Activated CD4-positive, alpha-beta memory T cell treated with anti-CD3 and anti-CD28 coated beads, Interleukin-2, amount 10 ng/mL, durations not matched to agents 7 days and 5 days (primary cell): ENCODE results near the gene MTF2. TPM values are rescaled to one million over a fixed set of nuclear protein-coding genes. Genes with fewer than 3 reads are reported as not detected.

ENCODE experiments used
- CTCF ChIA-PET: fragments of 350-600 bp; sonication (Branson Sonifier 250); formaldehyde crosslinking; loops from one replicate; lab custom pipeline; 2021; ENCODE audit warnings: antibody characterized with exemption, inconsistent platforms; lab: Charles Lee
- POLR2A ChIA-PET: fragments of 350-600 bp; sonication (Branson Sonifier 250); formaldehyde crosslinking; loops from one replicate; lab custom pipeline; 2021; ENCODE audit warnings: antibody characterized with exemption; lab: Charles Lee
- DNase-seq: peaks from one replicate; pipeline ENCODE4 v3.0.0-alpha.2; 2020
- H3K27ac Mint-ChIP-seq: one replicate; pipeline ENCODE4 v1.8.0; 2021; ENCODE audit warnings: mild to moderate bottlenecking, mixed read lengths
- H3K27me3 Mint-ChIP-seq: one replicate; pipeline ENCODE4 v1.8.0; 2021; ENCODE audit warnings: mixed read lengths
- H3K36me3 Mint-ChIP-seq: one replicate; pipeline ENCODE4 v1.8.0; 2021; ENCODE audit warnings: low read depth, mixed read lengths
- H3K4me1 Mint-ChIP-seq: one replicate; pipeline ENCODE4 v1.8.0; 2021; ENCODE audit warnings: mixed read lengths
- H3K4me3 Mint-ChIP-seq: one replicate; pipeline ENCODE4 v1.8.0; 2021; ENCODE audit warnings: mild to moderate bottlenecking, mixed read lengths
- H3K9me3 Mint-ChIP-seq: one replicate; pipeline ENCODE4 v1.8.0; 2021; ENCODE audit warnings: mixed read lengths
- total RNA-seq, 2 experiments: library from RNA; stranded (reverse); gene quantifications; one replicate each; pipeline ENCODE4 v1.2.3, GENCODE V29; 2021

Gene MTF2
- total RNA-seq, 2 experiments from 2014 or later, result 55.5 to 56.6 TPM

DNA sequence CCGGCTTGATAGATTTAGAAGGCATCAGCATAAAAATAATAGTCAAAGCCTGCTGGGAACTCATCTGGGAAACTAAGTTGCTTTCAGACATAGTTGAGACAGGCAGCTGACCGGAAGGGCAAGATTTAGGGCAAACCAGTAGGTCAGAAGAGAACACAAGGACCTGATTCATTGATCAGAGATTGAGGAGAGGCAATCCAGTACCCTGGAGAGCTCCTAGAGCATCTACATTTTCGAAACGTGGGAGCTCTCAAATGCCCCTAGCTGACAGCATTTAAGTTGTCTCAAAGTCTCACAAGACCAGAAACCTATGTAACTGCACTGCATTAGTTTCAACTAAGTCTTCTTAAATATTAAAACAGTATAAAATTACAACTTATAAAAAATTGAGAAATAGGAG lies 22.9 kb upstream of the MTF2 start:
- no peak overlapping the region for H3K27ac Mint-ChIP-seq
- no peaks in the 10 kb centered on the region for H3K9me3 Mint-ChIP-seq
- peak; percentile 28 for DNase-seq
- no peaks in the 10 kb centered on the region for H3K4me1 Mint-ChIP-seq
- no peaks in the 10 kb centered on the region for H3K36me3 Mint-ChIP-seq
- CTCF ChIA-PET, result interaction anchor here (1.2 to 1.4 kb wide), 2 partner anchors 24 to 95 kb away, joined by 3 to 4 read pairs; partner anchors contain the start of gene DIPK1A
- POLR2A ChIA-PET, result interaction anchor here (0.6 to 1.2 kb wide), 2 partner anchors 15 to 23 kb away, joined by 3 to 5 read pairs; partner anchors contain the start of gene MTF2
- no peak overlapping the region for H3K4me3 Mint-ChIP-seq
- H3K27me3 Mint-ChIP-seq, result peaks cover 28% of the 10 kb centered on the region

DNA sequence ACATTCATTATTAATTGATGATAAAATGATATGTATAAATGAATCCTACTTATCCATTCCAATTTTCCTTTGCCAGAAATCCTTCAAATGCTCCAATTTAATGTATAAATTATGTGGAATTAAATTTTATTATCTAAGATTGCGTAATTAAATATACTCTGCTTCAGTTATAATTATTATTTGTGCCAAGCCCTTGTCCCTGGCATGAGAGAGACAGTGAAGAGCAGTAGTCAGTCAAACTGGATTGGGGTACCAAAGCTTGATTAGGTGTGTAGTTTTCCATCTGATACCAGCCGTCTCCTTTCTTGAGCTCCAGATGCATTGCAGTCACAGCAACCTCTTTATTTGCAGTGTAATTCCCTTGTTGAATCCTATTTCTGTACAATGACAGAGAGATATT lies 22.4 kb upstream of the MTF2 start:
- ChIA-PET CTCF (interaction anchor here (1.2 to 1.4 kb wide), 2 partner anchors 23 to 95 kb away, joined by 3 to 4 read pairs; partner anchors contain the start of gene DIPK1A), POLR2A (interaction anchor here (0.6 to 1.2 kb wide), 2 partner anchors 16 to 22 kb away, joined by 3 to 5 read pairs; partner anchors contain the start of gene MTF2)
- Mint-ChIP-seq H3K4me3 (no peak overlapping the region), H3K27me3 (peaks cover 28% of the 10 kb centered on the region), H3K36me3 (no peaks in the 10 kb centered on the region), H3K4me1 (no peaks in the 10 kb centered on the region), H3K9me3 (no peaks in the 10 kb centered on the region), H3K27ac (no peak overlapping the region)
- no peak for DNase-seq

DNA sequence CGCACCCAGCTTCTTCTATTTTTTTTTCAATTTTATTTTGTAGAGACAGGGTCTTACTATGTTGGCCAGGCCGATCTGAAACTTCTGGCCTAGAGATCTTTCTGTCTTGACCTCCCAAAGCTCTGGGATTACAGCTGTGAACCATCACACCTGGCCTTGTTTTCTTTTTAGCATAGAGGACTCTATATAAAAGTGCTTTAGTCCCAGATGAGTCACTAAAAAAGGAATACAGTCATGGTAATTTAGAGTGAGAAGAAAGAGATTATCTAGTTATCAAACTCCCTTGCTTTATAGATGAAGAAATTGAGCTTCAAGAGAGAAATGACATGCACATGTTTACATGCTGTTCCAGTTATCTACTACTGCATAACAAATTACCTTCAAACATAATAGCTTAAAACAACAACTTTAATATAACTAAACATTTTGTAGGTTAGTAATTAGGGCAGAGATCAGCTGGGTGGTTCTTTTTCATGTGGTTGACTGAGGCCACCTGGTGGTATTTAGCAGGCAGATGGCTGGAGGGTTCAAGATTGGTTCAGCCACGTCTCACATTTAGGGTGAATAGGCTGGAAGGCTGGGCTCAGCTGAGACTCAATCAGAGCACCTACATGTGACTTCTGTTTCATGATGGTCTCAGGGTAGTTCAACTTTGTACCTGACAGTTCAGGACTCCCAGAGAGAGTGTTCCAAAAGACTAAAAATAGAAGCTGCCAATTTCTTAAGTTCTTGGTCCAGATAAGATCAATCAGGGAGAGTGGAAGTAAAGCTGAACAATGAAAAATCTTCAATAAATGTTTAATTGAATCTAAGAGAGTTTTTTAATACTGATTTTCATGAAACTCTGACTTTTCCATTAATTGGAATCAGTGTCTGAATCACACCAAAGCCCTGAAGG lies 16.9 kb upstream of the MTF2 start:
- H3K36me3 Mint-ChIP-seq, result no peaks in the 10 kb centered on the region

DNA sequence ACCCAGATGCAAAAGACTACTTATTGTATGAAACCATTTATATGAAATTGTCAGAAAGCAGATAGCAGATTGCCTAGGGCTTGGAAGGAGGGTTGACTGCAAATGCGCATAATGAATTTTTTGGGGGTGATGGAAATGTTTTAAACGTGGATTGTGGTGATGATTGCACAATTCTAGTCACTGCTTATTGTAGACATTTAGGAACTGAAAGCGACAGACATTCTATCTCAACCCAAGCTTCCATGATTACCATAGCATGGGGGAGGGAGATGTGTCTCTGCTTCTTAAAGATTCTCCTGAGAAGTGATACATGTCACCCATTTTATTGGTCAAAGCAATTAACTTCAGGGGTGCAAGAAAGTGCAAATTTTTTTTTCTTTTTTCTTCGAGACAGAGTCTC lies 2.8 kb upstream of the MTF2 start:
- peaks cover 20% of the 10 kb centered on the region for H3K4me1 Mint-ChIP-seq
- no peaks in the 10 kb centered on the region for H3K27me3 Mint-ChIP-seq
- no peak overlapping the region for H3K27ac Mint-ChIP-seq
- no peaks in the 10 kb centered on the region for H3K9me3 Mint-ChIP-seq
- ChIA-PET POLR2A (no interaction called here), CTCF (no interaction called here)
- no peak overlapping the region for H3K4me3 Mint-ChIP-seq
- H3K36me3 Mint-ChIP-seq, result peaks cover 11% of the 10 kb centered on the region
- DNase-seq, result no peak

More for the DNA sequence above, 16.9 kb upstream of the MTF2 start:
- ChIA-PET CTCF (interaction anchor here (0.5 to 4.2 kb wide), 31 partner anchors 8 to 313 kb away, joined by 3 to 40 read pairs (median 4); partner anchors contain the start of genes MTF2 and RPL5), POLR2A (interaction anchor here (0.8 to 1.9 kb wide), 5 partner anchors 17 to 49 kb away, joined by 3 to 9 read pairs (median 6); partner anchors contain the start of gene MTF2)
- Mint-ChIP-seq H3K9me3 (no peaks in the 10 kb centered on the region), H3K4me3 (no peak overlapping the region), H3K4me1 (no peaks in the 10 kb centered on the region), H3K27ac (no peak overlapping the region), H3K27me3 (peaks cover 29% of the 10 kb centered on the region)
- peak; percentile 51 for DNase-seq

DNA sequence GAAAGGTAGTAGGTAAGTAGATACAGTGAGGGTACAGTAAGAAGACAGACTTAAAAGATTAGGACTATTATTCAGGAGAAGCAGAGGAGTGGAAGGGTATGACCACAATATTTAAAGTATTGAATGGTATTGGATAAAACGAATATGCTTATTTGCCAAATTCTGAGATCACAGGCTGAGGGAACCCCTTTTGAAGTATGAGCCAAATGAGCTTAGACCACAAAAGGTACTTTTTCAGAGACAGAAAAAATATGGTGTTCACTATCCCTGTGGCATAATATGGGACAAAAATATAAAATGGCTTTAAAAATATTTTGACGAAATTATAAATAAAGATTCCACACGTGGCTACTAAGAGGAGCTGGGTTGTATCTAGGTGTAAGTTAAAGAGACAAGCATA lies 880 bp upstream of the MTF2 start:
- ChIA-PET CTCF (interaction anchor here (0.7 to 3.9 kb wide), 11 partner anchors 8 to 268 kb away, joined by 3 to 27 read pairs (median 4); partner anchors contain the start of genes DIPK1A, DR1 and RPL5), POLR2A (interaction anchor here (0.6 to 4.6 kb wide), 37 partner anchors 9 to 268 kb away, joined by 3 to 51 read pairs (median 4); partner anchors contain the start of genes CCDC18, DIPK1A, DR1 and RPL5)
- Mint-ChIP-seq H3K27ac (peak overlapping the region; percentile 94), H3K4me1 (peaks cover 34% of the 10 kb centered on the region), H3K36me3 (peaks cover 13% of the 10 kb centered on the region), H3K27me3 (no peaks in the 10 kb centered on the region), H3K9me3 (no peaks in the 10 kb centered on the region), H3K4me3 (peak overlapping the region; percentile 100)
- no peak for DNase-seq

DNA sequence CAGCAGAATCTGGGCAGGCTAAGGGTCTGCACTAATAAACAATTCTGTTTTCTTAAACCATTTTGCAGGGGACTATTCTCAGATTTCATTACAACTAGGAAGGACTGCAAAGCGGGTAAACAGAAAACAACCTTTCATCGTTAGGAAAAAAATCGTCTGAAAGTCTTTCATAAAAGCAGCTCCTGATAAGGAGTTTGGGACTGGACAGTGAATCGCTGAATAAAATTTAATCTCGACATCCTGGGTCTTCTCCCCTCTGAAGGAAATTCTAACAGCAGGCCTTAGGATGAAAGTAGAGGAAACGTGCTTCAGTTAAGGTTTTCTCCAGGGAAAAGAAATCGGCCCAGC lies 471 bp upstream of the MTF2 start:
- peaks cover 37% of the 10 kb centered on the region for H3K4me1 Mint-ChIP-seq
- no peaks in the 10 kb centered on the region for H3K27me3 Mint-ChIP-seq
- H3K9me3 Mint-ChIP-seq, result peaks cover 2% of the 10 kb centered on the region
- DNase-seq, result no peak
- peak overlapping the region; percentile 100 for H3K4me3 Mint-ChIP-seq
- H3K27ac Mint-ChIP-seq, result peak overlapping the region; percentile 94
- ChIA-PET POLR2A (interaction anchor here (0.6 to 4.6 kb wide), 44 partner anchors 8 to 552 kb away, joined by 3 to 51 read pairs (median 4); partner anchors contain the start of genes CCDC18, DIPK1A, DR1 and RPL5), CTCF (interaction anchor here (0.7 to 3.9 kb wide), 12 partner anchors 8 to 551 kb away, joined by 3 to 27 read pairs (median 4); partner anchors contain the start of genes DIPK1A, DR1 and RPL5)
- H3K36me3 Mint-ChIP-seq, result peaks cover 16% of the 10 kb centered on the region

DNA sequence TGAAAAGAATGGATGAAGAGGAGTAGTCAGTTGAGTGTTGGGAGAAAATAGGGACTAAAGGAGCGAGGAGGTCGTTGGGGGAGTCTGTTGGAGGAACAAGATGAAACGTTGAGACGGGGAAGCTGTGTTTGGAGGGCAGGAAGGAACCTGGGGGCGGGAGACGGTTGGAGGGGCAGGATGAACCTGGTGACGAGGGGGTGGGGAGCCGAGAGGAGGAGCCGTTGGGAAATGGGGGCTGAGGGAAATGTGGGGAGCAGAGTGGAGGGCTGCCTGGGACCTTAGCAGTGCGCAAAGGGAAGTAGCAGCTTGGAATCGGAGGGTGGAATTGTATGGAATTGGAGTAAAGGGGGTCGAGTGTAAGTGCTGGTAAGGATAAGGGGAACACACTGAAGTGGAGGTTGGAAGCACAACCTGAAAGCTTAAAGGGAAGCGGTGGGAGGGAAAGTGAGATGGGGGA lies 630 bp downstream of the MTF2 start:
- Mint-ChIP-seq H3K4me3 (peak overlapping the region; percentile 100), H3K9me3 (peaks cover 2% of the 10 kb centered on the region), H3K4me1 (peaks cover 43% of the 10 kb centered on the region), H3K27ac (peak overlapping the region; percentile 94), H3K27me3 (no peaks in the 10 kb centered on the region), H3K36me3 (peaks cover 28% of the 10 kb centered on the region)
- ChIA-PET CTCF (interaction anchor here (0.7 to 3.9 kb wide), 19 partner anchors 14 to 767 kb away, joined by 3 to 27 read pairs (median 4); partner anchors contain the start of genes DIPK1A and DR1), POLR2A (interaction anchor here (0.6 to 4.6 kb wide), 46 partner anchors 9 to 798 kb away, joined by 3 to 51 read pairs (median 4); partner anchors contain the start of genes CCDC18, DIPK1A, DR1 and FNBP1L)
- peak; percentile 42 for DNase-seq

DNA sequence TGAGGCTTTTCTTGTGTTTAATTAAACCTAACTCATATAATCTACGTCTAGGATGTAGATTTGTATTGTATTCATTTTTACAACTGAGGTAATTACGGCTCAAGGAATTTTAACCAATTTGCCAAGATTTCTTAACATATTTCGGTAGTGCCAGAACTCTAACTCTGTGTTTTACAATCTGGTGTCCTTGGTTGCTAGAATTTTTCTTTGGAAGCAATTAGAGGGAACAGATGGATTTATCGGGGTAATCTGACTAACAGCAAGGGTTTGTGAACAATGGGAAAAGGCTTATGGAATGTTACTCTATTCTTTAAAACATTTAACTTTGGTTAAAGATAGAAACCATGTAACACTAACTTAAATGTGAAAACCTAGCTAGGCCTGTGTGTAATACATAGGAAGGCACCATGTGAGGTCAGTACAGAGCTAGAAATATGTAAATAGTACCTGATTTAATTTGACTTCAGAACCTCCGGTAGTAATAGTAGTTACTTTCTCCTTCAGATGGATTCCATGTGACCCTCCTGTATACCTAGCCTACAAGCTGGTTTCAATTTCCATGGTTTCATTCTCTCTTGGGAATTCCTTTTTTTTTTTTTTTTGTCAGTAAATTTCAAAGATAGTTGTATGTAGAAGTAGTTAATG lies 1.2 kb downstream of the MTF2 start:
- Mint-ChIP-seq H3K9me3 (peaks cover 2% of the 10 kb centered on the region), H3K4me3 (peak overlapping the region; percentile 100), H3K27me3 (no peaks in the 10 kb centered on the region), H3K4me1 (peaks cover 43% of the 10 kb centered on the region), H3K27ac (peak overlapping the region; percentile 94), H3K36me3 (peaks cover 32% of the 10 kb centered on the region)
- CTCF ChIA-PET, result interaction anchor here (0.6 to 3.9 kb wide), 23 partner anchors 13 to 979 kb away, joined by 3 to 27 read pairs (median 4); partner anchors contain the start of genes DIPK1A and DR1
- POLR2A ChIA-PET, result interaction anchor here (0.8 to 4.6 kb wide), 27 partner anchors 9 to 798 kb away, joined by 3 to 51 read pairs (median 5); partner anchors contain the start of genes CCDC18, DIPK1A, DR1 and FNBP1L
- DNase-seq, result no peak

DNA sequence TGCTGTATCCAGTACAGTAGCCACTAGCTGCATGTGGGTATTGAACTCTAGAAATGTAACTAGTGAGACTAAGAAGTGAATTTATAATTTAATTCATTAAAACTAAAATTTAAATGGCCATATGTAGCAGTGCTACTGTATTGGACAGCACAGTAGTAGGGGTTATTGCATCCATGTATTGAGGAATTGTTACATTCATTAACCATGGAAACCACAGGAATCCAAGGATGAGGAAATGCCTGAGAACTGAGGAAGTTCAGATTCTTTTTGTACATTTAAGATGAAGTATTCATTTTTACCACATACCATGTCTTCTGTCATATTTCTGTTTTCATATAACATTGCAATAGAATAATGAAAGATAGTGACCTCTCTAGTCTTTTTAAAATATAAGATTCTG lies 2.6 kb downstream of the MTF2 start:
- Mint-ChIP-seq H3K27ac (peak overlapping the region; percentile 31), H3K4me3 (peak overlapping the region; percentile 100), H3K9me3 (peaks cover 2% of the 10 kb centered on the region), H3K27me3 (no peaks in the 10 kb centered on the region), H3K36me3 (peaks cover 45% of the 10 kb centered on the region), H3K4me1 (peaks cover 52% of the 10 kb centered on the region)
- CTCF ChIA-PET, result interaction anchor here (0.9 to 3.9 kb wide), 4 partner anchors 61 to 264 kb away, joined by 3 to 27 read pairs (median 11); partner anchors contain the start of gene DR1
- POLR2A ChIA-PET, result interaction anchor here (0.7 to 4.6 kb wide), 3 partner anchors 89 to 264 kb away, joined by 3 to 51 read pairs (median 47); partner anchors contain the start of genes DIPK1A and DR1
- DNase-seq, result no peak

DNA sequence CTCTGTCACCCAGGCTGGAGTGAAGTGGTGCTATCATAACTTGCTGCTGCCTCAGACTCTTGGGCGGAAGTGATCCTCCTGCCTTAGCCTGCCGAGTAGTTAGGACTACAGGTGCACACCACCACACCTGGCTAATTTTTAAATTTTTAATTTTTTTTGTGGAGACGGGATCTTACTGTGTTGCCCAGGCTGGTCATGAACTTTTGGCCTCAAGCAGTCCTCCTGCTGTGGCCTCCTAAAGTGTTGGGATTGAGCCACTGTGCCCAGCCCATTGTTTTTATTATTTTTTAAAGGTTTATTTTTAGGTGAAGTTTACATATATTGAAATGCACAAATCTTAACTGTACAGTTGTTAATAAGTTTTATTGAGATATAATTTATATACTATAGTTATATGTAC lies 3.2 kb downstream of the MTF2 start:
- Mint-ChIP-seq H3K4me3 (no peak overlapping the region), H3K9me3 (peaks cover 2% of the 10 kb centered on the region), H3K4me1 (peaks cover 53% of the 10 kb centered on the region), H3K36me3 (peaks cover 47% of the 10 kb centered on the region), H3K27ac (no peak overlapping the region), H3K27me3 (no peaks in the 10 kb centered on the region)
- POLR2A ChIA-PET, result interaction anchor here (4.6 kb wide), 1 partner anchor 121 kb away, joined by 47 read pairs; the partner anchor contains the start of gene DIPK1A
- CTCF ChIA-PET, result no interaction called here
- no peak for DNase-seq

DNA sequence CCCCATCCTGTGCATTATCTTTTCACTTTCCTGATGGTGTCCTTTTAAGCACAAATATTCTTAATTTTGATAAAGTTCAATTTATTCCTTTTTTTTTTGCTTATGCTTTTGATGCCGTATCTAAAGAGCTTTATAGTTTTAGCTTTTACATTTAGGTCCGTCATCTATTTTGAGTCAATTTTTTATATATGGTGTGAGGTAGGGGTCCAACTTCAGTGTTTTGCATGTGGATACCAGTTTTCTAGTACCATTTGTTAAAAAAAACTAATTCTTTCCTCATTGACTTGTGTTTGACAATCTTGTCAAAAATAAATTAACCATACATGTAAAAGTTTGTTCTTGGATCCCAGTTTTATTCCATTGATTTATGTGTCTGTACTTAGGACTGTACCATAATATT lies 4.9 kb downstream of the MTF2 start:
- ChIA-PET CTCF (no interaction called here), POLR2A (no interaction called here)
- DNase-seq, result no peak
- H3K27me3 Mint-ChIP-seq, result no peaks in the 10 kb centered on the region
- H3K27ac Mint-ChIP-seq, result no peak overlapping the region
- H3K4me1 Mint-ChIP-seq, result peaks cover 43% of the 10 kb centered on the region
- peaks cover 57% of the 10 kb centered on the region for H3K36me3 Mint-ChIP-seq
- peaks cover 2% of the 10 kb centered on the region for H3K9me3 Mint-ChIP-seq
- H3K4me3 Mint-ChIP-seq, result no peak overlapping the region

DNA sequence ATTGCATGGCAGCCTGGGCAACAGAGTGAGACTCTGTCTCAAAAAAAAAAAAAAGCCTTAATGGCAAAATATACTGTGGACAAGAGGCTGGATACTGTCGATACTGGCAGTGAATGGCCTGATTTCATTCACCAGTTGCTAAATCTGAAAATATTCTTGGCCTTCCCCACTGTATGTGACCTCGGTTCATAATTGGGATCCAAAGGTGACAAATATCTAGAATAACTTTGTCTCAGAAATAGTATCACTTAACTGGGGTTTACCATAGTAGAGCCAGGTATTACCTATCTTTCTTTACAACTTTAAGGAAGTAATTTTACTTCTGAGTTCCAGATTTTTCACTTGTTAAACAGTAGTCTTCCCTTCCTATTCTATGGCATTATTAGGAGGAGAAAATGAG lies 8.4 kb downstream of the MTF2 start:
- peaks cover 27% of the 10 kb centered on the region for H3K4me1 Mint-ChIP-seq
- H3K36me3 Mint-ChIP-seq, result peaks cover 59% of the 10 kb centered on the region
- peaks cover 2% of the 10 kb centered on the region for H3K9me3 Mint-ChIP-seq
- H3K27ac Mint-ChIP-seq, result no peak overlapping the region
- no peak for DNase-seq
- H3K4me3 Mint-ChIP-seq, result no peak overlapping the region
- ChIA-PET CTCF (no interaction called here), POLR2A (interaction anchor here (1.2 kb wide), 1 partner anchor 9 kb away, joined by 4 read pairs; no protein-coding TSS in a partner anchor)
- no peaks in the 10 kb centered on the region for H3K27me3 Mint-ChIP-seq
